Stimulated activated CD4-positive, alpha-beta T cell treated with anti-CD3 and anti-CD28 coated beads, TNF-alpha, amount 100 ng/mL, for 24 hours (primary cell): ENCODE measurements around the gene IGF2R.
"Not testable (repeated sequence)": the region's sequence is repeated elsewhere in the genome, so short reads cannot be mapped to it uniquely, and the experiment has no call there.

Experiments
- DNase-seq, 3 experiments: peaks; one replicate each; pipeline ENCODE4 v3.0.0-alpha.2; 2020; ENCODE audit warnings: low read depth in 3 of 3

The IGF2R gene, protein sequence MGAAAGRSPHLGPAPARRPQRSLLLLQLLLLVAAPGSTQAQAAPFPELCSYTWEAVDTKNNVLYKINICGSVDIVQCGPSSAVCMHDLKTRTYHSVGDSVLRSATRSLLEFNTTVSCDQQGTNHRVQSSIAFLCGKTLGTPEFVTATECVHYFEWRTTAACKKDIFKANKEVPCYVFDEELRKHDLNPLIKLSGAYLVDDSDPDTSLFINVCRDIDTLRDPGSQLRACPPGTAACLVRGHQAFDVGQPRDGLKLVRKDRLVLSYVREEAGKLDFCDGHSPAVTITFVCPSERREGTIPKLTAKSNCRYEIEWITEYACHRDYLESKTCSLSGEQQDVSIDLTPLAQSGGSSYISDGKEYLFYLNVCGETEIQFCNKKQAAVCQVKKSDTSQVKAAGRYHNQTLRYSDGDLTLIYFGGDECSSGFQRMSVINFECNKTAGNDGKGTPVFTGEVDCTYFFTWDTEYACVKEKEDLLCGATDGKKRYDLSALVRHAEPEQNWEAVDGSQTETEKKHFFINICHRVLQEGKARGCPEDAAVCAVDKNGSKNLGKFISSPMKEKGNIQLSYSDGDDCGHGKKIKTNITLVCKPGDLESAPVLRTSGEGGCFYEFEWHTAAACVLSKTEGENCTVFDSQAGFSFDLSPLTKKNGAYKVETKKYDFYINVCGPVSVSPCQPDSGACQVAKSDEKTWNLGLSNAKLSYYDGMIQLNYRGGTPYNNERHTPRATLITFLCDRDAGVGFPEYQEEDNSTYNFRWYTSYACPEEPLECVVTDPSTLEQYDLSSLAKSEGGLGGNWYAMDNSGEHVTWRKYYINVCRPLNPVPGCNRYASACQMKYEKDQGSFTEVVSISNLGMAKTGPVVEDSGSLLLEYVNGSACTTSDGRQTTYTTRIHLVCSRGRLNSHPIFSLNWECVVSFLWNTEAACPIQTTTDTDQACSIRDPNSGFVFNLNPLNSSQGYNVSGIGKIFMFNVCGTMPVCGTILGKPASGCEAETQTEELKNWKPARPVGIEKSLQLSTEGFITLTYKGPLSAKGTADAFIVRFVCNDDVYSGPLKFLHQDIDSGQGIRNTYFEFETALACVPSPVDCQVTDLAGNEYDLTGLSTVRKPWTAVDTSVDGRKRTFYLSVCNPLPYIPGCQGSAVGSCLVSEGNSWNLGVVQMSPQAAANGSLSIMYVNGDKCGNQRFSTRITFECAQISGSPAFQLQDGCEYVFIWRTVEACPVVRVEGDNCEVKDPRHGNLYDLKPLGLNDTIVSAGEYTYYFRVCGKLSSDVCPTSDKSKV (N-terminal part only)

DNA sequence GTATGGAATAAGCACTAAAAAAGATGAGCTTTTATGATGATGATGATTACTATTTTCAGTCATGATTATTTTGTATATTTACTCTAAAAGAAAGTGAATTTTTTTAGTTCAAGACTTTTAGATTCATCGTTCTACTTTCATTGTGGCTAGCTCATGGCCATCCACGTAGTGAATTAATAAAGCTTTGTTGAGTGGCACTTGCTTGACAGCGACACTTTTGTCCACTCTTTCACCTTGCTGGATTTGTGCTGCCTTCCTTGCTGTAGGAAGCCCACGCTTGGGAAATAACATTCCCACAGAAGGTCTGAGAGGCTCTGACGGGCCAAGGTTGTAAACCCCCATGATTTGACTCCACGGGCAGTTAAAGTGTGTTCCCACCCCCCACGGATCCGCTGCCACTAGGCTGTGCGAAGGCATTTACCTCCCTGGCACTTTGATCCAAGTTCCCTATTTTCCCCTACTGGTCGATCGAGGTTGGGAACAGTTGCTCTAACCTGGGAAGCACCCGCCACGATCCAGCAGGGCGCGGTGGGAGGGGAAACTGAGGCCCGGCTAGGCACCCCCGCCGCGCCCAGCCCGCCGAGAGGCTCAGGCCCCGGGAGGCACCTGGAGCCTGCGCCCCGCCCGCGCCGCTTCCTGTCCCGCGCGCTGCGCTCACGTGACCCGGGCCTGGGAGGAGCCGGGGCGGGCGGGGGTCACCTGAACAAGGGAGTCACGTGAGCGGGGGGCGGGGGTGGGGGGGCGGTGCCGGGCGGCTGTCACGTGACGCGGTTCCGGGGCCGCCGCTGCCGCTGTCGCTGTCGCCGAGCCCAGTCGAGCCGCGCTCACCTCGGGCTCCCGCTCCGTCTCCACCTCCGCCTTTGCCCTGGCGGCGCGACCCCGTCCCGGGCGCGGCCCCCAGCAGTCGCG, at the start of gene IGF2R:
IGF2R (plus strand) TSS at position 788 of the 909 bp plus-strand sequence. CDS start 165 bp downstream, outside the sequence.
- DNase-seq: peak; percentile 80 to 93 (median 92)

DNA sequence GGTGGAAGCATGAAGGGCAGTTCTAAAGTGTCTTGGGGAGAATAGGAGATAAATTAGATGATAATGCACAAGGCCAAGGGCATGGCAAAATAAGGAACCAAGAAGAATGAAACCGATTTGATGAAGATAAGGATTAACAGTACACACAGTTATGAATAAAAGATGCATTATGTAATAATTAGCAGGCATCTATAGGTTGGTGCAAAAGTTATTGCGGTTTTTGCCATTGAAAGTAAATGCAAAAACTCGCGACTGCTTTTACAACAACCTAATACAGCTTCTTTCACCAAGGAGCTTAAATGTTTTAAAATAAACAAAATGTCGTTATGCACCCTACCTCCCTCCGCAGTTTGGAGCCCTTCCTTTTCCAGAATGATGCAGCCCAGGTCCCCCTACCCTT, 49.1 kb upstream of the IGF2R start:
- no peak for DNase-seq

DNA sequence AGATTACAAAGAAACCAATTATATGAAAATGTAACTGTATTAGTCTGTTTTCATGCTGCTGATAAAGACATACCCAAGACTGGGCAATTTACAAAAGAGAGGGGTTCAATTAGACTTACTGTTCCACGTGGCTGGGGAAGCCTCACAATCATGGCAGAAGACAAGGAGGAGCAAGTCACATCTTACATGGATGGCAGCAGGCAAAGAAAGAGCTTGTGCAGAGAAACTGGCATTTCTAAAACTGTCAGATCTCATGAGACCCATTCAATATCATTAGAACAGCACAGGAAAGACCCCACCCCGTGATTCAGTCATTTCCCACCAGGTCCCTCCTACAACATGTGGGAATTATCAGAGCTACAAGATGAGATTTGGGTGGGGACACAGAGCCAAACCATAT, 44.7 kb upstream of the IGF2R start:
- DNase-seq: not testable (repeated sequence)

DNA sequence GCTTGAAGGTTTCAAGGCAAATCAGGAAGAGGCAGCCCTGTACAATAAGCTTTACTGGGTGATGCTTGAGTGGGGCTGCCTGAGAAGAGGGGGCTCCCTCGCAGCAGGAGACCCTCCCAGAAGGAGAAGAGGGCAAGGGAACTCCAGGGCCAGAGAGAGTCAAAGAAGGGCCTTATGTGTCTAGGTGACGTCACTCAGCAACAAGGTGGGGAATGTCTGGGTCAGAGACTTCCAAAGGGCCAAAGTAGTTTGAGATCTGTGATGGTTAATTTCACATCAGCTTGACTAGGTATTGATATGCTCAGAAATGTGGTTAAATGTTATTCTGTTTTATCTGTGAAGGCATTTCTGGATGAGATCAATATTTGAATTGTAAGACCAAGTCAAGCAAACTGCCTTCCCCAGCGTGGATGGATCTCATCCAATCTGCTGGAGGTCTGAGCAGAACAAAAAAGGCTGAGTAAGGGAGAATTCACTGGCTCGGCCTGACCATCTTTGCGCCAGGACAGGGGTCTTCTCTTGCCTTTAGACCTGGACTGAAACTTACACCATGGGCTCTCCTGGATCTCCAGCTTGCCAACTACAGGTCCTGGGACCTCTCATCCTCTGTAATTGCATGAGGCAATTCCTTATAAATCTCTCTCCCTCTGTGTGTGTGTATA, 42.2 kb upstream of the IGF2R start:
- DNase-seq: no peak

DNA sequence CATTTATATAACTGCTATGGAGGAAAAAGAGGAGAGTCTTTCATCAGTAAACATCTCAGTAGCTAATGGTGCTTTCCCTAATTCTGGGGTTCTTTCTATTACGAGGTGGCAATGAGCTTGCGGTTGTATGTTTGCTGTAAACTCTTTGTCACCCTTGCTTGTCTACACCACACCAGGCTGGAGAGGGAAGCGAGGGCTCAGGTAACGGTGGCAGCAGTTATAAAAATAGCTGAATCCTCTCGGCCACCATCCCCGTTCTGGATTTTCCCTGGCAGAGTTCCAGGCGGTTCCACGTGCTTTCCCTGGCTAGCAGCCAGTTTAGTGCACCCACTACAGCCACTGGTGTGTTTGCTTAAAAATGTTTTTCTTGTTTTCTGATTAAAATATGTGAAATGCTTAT, 39.1 kb upstream of the IGF2R start:
- peak; percentile 12 to 43 (median 43) for DNase-seq

DNA sequence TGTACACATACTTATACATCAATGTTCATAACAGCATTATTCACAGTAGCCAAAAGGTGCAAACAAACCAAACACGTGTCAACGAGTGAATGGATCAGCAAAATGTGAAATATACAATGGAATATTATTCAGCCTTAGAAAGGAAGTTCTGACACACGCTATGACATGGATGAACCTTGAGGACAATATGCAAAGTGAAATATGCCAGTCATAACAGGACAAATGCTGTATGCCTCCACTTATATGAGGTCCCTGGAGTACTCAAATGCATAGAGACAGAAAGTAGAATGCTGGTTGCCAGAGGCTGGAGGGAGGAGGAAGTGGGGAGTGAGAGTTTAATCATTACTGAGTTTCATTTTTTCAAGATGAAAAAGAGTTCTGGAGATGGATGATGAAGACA, 37.8 kb upstream of the IGF2R start:
- peak in 2 of 3 experiments; percentile 22 to 25 for DNase-seq

DNA sequence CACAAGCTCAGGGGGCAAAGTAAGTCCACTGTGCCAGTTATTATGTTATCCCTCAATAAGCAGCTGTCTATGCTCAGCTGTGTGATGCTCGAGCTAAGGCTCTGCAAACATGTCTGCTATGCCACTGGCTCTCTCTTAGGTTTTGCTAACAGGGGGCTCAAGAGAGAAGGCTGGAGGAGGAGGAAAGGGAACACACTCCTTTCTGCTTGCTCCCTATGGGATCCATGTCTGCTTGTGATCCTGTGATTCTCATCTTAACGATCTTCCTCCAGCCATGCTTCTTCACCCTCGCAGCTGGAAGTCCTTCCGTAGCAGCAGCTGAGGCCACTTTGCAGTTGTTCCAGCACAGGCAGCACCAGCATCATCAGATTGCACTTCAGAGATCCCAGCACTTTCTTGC, 37.0 kb upstream of the IGF2R start:
- DNase-seq: no peak

DNA sequence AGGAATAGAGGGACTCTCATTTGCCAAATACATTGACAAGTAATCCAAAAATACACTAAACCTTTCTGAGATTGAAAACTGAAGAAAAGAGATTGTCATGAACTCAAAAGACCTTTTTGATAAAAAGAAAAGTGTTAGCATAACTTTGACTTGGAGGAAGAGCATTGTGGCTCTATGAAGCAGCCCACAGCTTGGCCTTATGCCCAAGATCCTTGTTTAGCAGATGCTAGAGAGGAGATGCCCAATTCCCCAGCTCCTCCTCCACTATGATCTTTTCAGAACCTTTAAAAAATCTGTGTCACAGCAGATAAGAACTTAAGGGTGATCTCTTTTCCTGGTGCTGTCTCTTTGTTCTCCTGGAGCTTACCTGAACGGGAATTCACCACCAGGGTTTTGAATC, 35.8 kb upstream of the IGF2R start:
- DNase-seq: no peak

DNA sequence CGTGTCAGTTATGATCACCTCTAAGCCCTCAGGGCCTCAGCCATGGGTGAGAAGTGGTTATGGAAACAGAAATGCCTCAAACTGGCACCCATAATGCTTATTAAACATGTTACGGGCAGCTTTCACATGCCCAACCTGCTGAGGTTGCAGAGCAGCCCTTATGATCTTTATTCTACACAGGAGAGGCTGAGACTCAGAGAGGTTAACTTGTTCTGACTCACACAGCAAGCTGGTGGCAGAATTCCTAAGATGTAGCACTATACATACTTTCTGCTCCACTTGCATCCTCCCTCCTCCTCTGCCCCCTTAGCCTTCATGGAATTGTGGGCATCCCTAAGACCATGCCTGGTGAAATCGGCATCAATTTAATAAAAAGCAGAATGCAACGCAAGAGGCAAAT, 34.7 kb upstream of the IGF2R start:
- no peak for DNase-seq

DNA sequence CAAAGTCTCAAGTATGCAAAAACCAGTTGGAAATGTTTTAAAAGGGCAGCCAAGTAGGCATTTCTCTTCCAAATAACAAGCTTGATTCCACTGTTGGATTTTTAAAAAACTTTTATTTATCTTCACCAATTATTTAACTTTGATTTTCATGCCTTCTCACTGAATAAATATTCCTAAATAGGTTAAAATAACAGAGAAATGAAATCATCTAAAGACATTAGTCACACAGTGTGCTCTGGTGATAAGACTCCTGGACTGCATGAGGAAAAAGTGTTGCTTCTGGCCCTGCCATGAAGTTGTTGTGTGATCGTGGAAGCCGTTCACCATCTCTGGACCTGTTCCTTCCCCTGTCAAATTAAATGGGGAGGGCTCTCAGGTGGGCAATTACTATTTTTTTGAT, 33.8 kb upstream of the IGF2R start:
- no peak for DNase-seq

DNA sequence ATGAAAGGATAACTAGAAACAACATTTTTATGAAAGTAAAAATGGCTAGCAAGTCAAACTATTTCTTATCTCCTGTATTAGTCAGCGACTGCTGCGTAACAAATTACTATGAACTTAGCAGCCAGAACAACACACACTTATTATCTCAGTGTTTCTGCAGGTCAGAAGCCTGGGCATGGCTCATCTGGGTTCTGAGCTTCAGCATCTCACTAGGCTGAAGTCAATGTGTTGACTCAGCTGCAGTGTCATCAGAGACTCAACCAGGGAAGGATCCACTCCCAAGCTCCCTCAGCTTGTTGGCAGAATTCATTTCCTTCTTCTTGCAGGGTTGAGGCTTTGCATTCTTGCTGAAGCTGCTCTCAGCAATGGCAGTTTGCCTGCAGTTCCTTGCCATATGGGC, 33.2 kb upstream of the IGF2R start:
- DNase-seq: no peak

DNA sequence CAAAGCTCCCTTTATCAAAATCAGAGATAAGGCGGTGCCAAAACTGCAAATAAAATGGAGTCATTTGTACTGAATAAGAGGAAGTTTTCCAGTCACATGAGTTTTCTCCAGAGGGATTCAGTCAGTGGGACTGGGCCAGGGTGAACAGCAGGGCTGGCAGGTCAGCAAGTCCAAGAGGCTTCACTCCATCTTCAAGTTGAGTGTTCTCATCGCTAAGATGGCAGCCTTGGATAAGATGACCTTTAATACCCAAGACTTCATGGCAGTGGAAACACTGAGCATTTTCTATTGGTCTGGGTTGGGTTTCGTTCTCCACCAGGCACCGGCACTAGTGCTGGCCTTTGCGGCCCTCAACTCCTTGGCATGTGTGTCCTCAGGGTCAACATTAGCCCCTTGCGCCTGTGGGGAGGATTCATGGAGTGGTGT, 29.3 kb upstream of the IGF2R start:
- DNase-seq: no peak

DNA sequence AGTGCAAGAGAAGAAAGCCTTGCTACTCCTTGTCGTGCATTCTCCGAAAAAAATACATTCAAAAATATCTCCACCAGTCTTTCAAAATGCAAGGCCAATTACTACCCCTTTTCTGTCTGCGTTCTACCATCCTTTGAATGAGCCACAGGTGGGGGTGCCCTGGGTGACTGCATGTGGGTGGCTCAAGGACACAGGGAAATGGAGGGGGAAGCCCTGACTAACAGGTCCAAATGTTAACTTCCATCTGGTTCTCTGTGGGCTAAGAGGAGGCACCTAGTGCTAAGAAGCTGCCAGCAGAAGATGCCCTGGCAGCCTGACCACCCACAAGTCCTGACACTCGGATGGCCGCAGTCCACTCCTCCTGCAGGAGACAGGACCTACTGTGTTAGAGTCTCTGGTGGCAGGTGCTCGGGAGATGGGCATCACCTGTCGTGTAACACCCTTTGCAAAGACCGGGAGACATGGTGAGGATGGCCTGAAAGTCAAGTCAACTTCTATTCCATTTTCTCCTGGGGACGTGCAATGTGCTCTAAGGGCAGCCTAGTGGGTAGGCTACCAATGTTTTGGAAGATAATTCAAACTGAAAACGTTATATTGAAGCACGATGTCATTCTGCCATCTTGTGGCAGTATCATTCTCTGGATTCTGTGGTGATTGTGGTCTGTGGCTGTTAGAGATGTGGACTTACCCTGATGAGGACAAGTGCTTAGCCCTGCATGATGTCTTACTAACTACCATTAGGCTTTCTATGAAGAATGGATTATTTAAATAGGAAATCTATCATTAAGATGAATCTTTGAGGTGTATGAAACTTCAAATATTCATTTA, 27.4 kb upstream of the IGF2R start:
- DNase-seq: peak in 1 of 3 experiments; percentile 24

DNA sequence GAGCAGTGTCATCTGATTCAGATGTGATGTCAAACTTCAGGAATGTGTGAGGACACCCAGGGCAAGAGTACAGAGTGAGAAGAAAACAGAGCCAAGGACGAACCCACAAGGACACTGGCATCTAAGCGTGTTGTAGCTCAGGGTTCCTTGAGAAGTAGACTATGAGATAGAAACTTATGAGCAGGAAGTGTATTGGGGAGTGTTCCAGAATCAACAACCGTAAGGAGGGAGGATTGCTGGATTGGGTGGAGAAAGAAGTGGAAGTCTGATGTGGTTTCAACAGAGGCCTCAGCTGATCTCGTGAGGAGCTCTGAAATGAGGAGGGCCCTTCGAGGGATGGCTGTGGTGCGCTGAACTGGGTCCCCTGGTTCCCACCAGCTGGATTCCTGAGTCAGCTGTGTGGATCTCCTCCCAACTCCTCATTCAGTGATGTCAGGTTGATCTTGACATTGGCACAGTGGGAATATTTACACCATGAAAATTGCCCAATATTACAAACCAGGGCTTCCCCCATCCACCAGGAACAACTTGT, 25.7 kb upstream of the IGF2R start:
- DNase-seq: no peak

DNA sequence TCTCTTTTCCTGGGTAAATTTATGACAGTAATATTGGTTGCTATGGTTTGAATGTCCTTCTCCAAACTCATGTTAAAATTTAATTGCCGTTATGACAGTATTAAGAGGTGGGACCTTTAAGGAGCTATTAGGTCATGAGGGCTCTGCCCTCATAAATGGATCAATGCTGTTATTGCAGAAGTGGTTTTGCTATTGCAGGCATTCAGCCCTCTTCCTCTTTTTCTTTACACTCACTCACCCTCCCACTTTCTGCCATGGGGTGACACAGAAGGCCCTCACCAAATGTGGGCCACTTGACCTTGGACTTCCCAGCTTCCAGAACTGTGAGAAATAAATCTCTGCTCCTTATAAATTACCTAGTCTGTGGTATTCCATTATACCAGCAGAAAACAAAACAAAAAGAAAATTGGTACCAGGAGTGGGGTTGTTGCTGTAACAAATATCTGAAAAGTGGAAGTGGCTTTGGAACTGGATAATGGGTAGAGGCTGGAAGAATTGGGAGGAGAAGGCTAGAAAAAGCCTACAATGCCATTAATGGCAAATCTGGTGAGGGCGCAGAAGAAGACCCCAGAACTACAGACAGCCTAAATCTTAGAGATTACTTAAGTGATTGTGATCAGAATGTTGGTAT, 24.8 kb upstream of the IGF2R start:
- DNase-seq: no peak

DNA sequence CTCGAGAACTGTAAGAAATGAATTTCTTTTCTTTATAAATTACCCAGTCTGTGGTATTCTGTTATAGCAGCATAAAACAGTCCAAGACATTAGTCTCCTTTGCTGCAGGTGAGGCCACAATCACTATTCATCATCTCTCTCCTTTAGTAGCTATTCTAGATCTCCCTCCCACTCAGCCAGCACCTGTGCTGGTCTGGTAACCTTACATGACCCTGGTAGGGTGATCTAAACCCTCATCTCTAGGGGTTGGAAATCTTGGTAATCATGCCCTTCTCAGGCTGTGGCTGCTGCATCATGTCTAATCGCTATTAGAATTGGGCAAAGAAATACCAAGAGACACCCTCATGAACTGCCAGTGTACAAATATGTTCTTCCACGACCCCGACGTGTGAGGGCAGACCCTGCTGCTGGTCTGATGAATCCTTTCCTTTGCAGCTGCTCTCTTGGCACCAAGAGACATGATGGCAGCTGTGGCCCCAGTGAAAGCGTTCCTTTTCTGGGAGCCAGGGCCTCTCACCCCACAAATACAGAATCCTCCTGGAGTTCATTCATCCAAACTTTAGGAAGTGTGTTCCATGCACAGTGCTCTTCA, 23.0 kb upstream of the IGF2R start:
- no peak for DNase-seq

DNA sequence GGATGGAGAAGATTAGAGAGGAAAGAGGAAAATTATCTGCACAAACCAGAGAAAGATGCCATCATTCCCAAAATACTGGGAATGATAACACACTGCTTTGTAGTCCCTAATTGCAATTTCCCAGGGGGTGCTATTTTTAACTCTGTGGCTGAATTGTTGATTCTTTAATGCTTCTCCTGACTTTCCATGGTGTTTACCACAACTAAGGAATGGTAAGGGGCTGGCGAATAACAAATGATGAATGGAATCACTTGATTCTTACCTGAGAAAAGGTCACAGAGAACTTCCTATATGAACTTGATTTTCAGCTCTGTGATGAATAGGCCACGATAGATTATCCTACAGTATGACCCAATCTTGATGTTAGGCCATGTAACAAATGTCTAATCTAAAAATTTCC, 22.0 kb upstream of the IGF2R start:
- no peak for DNase-seq

DNA sequence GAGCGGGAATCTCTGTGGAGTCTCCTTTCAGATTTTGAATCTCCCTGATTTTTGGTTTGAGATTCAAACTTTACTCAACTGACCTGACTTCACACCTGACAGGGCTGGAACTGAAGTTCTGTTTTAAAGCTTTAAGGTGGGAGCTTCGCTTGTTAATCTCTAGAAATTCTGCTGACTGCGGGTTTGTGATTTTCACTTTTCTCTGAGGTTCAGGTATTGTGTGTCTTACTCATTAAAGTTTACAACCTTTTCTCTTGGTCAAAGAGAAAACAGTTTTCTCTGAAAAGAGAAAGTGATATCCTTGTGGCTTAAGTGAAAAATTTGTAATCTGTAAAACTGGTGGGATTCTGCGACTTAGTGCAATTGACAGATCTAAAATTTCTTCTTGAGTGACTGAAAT, 20.7 kb upstream of the IGF2R start:
- no peak for DNase-seq
